GM08714 (cell line): ENCODE data around the gene VWA1.
"Not testable (repeated sequence)": the region's sequence is repeated elsewhere in the genome, so short reads cannot be mapped to it uniquely, and the experiment has no call there.

ENCODE experiments used
- H3K4me3 ChIP-seq: fragments of 200-500 bp; sonication (Bioruptor generic); 2 replicates; pipeline ENCODE4 v1.5.1; 2014; ENCODE audit warnings: mild to moderate bottlenecking, low read length, inconsistent platforms
- ZNF274 ChIP-seq: IDR thresholded peaks from 2 replicates; pipeline ENCODE4 v1.6.1; 2012; ENCODE audit warnings: mild to moderate bottlenecking, low read depth, low read length

VWA1 gene

GRCh38 chr1:1463312-1463711 lies 27.8 kb downstream of the VWA1 start:
- no peak for TF ChIP-seq ZNF274
- no peak overlapping the region for H3K4me3 ChIP-seq

GRCh38 chr1:1468196-1468985 lies 32.9 kb downstream of the VWA1 start:
- H3K4me3 ChIP-seq = not testable (repeated sequence)

GRCh38 chr1:1470626-1471388 lies 35.3 kb downstream of the VWA1 start:
- no peak for TF ChIP-seq ZNF274
- peak overlapping the region; percentile 97 for H3K4me3 ChIP-seq

GRCh38 chr1:1471389-1472052 lies 36.0 kb downstream of the VWA1 start, which contains the start of gene ATAD3B:
Gene ATAD3B, plus strand, starts transcription at chr1:1471765. Its CDS starts 120 bp downstream, at chr1:1471885.
- H3K4me3 ChIP-seq = peak within 1 kb of the TSS; percentile 97
- no peak for TF ChIP-seq ZNF274

GRCh38 chr1:1472053-1472876 lies 36.8 kb downstream of the VWA1 start:
- peak overlapping the region; percentile 97 for H3K4me3 ChIP-seq

- H3K4me3 ChIP-seq = not testable (repeated sequence)
These were observed 40.5 kb downstream of the VWA1 start for GRCh38 chr1:1476011-1476410.

GRCh38 chr1:1477206-1477605 lies 41.7 kb downstream of the VWA1 start:
- TF ChIP-seq ZNF274 = no peak

GRCh38 chr1:1479547-1480487 lies 44.3 kb downstream of the VWA1 start:
- no peak for TF ChIP-seq ZNF274
- no peak overlapping the region for H3K4me3 ChIP-seq

More at GRCh38 chr1:1477206-1477605, 41.7 kb downstream of the VWA1 start:
- no peak overlapping the region for H3K4me3 ChIP-seq

GRCh38 chr1:1480488-1480867 lies 45.0 kb downstream of the VWA1 start:
- H3K4me3 ChIP-seq = not testable (repeated sequence)

- not testable (repeated sequence) for H3K4me3 ChIP-seq
These were observed 46.3 kb downstream of the VWA1 start for GRCh38 chr1:1481811-1482210.

GRCh38 chr1:1482856-1483255 lies 47.4 kb downstream of the VWA1 start:
- H3K4me3 ChIP-seq = no peak overlapping the region
- no peak for TF ChIP-seq ZNF274

GRCh38 chr1:1483714-1484113 lies 48.2 kb downstream of the VWA1 start:
- TF ChIP-seq ZNF274 = no peak
- no peak overlapping the region for H3K4me3 ChIP-seq

GRCh38 chr1:1484976-1485750 lies 49.7 kb downstream of the VWA1 start:
- not testable (repeated sequence) for H3K4me3 ChIP-seq

GRCh38 chr1:1485755-1486317 lies 50.3 kb downstream of the VWA1 start:
- not testable (repeated sequence) for H3K4me3 ChIP-seq
